GM12872 (cell line): Measurements from ENCODE around the gene OTOA.

Experiments
- CTCF ChIP-seq: IDR thresholded peaks from 3 replicates; pipeline ENCODE4 v1.5.1; 2011; ENCODE audit warnings: low read depth, mild to moderate bottlenecking, low read length, moderate library complexity; ENCODE audit not compliant: insufficient read depth

OTOA gene

GRCh38 chr16:21625026-21625425 is 38.7 kb upstream of the OTOA start:
- no peak for TF ChIP-seq CTCF

DNA sequence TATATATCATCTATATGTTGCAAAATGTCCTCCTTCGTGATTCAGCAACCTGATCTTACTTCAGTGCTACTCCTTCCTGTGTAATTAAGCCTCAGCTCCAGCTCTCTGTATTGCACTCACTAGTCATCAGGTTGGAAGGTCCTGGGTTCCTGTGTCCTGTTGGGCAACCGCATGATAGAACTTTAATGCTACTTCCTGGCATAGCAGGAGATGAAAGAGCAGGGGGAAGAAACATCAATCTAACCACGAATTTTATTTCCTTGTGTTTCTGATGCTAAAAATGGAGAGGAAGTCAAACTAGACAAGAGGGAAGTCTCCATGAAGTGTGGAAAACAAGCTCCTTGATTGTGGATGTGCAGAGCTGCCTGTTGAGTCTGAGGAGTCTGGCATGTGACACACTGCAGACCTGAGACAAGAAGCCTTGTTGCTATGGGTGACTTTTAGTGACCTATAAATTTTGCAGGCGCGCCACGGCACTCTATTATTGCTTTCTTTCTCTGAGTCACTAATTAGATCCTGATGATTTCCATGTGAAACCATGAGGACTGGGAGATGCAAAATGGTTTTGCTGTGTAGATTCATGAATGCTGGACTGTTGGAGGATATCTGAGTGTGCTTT is 37.0 kb upstream of the OTOA start:
- TF ChIP-seq CTCF: no peak

DNA sequence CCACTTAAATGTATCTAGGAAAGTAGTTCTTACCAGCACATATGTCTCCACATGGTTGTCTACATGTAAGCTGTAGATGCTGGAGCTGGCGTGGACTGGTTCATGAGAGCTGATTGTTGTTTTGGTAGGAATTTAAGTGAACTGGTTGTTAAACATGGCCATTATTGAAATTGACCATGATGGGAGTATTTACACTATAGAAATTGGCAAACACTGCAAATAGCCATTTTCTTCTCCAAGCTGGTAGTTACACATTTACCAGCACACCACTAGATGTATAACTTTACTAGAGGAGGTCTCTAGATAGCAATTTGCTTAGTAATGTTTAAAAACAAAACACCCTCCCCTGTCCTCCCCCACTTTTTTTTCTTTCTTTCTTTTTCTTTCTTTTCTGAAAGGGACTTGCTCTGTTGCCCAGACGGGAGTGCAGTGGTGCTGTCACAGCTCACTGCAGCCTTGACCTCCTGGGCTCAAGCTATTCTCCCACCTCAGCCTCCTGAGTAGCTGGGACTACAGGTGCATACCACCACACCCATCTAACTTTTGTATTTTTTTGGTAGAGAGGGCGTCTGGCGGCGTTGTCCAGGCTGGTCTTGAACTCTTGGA is 35.5 kb upstream of the OTOA start:
- TF ChIP-seq CTCF: no peak

DNA sequence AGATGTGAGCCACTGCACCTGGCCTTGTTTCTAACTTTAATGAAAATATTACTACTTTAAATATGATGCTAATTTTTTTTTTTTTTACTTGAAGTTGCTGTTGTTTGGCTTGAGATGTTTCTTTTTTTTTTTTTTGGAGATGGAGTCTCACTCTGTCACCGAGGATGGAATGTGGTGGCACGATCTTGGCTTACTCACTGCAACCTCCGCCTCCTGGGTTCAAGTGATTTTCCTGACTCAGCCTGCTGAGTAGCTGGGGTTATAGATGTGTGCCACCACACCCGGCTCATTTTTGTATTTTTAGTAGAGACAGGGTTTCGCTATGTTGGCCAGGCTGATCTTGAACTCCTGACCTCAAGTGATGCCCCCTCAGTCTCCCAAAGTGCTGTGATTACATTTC is 35.0 kb upstream of the OTOA start:
- no peak for TF ChIP-seq CTCF

GRCh38 chr16:21634216-21634615 is 29.6 kb upstream of the OTOA start:
- no peak for TF ChIP-seq CTCF

DNA sequence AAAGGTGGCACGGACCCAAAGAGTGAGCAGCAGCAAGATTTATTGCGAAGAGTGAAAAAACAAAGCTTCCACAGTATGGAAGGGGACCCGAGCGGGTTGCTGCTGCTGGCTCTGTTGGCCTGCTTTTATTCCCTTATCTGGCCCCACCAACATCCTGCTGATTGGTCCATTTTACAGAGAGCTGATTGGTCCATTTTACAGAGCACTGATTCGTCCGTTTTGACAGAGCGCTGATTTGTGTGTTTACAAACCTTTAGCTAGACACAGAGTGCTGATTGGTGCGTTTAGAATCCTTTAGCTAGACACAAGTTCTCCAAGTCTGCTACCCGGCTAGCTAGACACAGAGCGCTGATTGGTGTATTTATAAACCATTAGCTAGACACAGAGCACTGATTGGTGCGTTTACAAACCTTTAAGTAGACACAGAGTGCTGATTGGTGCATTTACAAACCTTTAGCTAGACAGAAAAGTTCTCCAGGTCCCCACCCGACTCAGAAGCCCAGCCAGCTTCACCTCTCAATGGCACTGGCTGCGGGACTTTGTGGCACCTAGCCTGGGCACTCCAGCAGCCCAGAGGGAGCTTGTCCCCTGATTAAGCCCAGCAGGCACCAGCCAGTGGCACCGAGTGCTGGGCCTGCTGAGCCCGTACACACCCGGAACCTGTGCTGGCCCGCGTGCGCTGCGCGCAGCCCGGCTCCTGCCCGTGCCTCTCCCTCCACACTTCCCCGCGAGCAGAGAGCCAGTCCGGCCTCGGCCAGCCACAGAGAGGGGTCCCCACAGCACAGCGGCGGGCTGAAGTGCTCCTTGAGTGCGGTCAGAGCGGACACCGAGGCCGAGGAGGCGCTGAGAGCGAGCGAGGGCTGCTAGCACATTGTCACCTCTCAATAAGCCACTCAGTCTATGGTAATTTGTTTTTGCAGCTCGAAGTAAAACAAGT is 26.5 kb upstream of the OTOA start:
- no peak for TF ChIP-seq CTCF

- TF ChIP-seq CTCF: no peak
Observed at GRCh38 chr16:21638573-21638975, 25.2 kb upstream of the OTOA start.
